A673 (cell line): ENCODE measurements around the gene TCERG1L. TPM values are rescaled to one million over a fixed set of nuclear protein-coding genes. Genes with fewer than 3 reads are reported as not detected.

Experiments used
- BruUV-seq: library from RNA; stranded (reverse); fragments of 400-500 nt; replicated peaks from 2 replicates; lab custom pipeline; 2021; lab: Mats Ljungman, UMichigan
- CTCF ChIA-PET: fragments of 300-600 bp; sonication (Branson Sonifier 250); formaldehyde crosslinking; loops from one replicate; lab custom pipeline; 2022; ENCODE audit warnings: antibody characterized with exemption; lab: Charles Lee
- POLR2A ChIA-PET: fragments of 300-600 bp; sonication (Branson Sonifier 250); formaldehyde crosslinking; loops from one replicate; lab custom pipeline; 2022; ENCODE audit warnings: antibody characterized with exemption; ENCODE audit not compliant: low non-redundant PET; lab: Charles Lee
- DNase-seq: peaks from one replicate; pipeline ENCODE4 v3.0.0-alpha.2; 2015; ENCODE audit warnings: low spot score
- H3K27ac ChIP-seq: fragments of 200-600 bp; sonication (generic); 2 replicates; pipeline ENCODE4 v1.5.1; 2016; ENCODE audit warnings: mixed run types, low read depth, mild to moderate bottlenecking, mixed read lengths, antibody characterized with exemption, low read length; ENCODE audit not compliant: poor library complexity, severe bottlenecking
- H3K27me3 ChIP-seq: fragments of 200-600 bp; sonication (generic); replicated peaks from 2 replicates; pipeline ENCODE4 v1.6.1; 2017; ENCODE audit warnings: mixed run types, low read depth, mild to moderate bottlenecking, mixed read lengths, antibody characterized with exemption, low read length; ENCODE audit not compliant: insufficient read depth, poor library complexity
- H3K36me3 ChIP-seq: fragments of 200-600 bp; sonication (generic); 2 replicates; pipeline ENCODE4 v1.6.1; 2016; ENCODE audit warnings: mixed run types, mild to moderate bottlenecking, mixed read lengths, antibody characterized with exemption, low read length; ENCODE audit not compliant: insufficient read depth, poor library complexity, severe bottlenecking
- H3K4me1 ChIP-seq: fragments of 200-600 bp; sonication (generic); 2 replicates; pipeline ENCODE4 v1.6.1; 2017; ENCODE audit warnings: mixed run types, mild to moderate bottlenecking, mixed read lengths, antibody characterized with exemption, low read length; ENCODE audit not compliant: insufficient read depth, poor library complexity, severe bottlenecking
- H3K4me3 ChIP-seq: fragments of 200-600 bp; sonication (generic); 2 replicates; pipeline ENCODE4 v1.5.1; 2016; ENCODE audit warnings: low read depth, mixed run types, mild to moderate bottlenecking, mixed read lengths, low read length; ENCODE audit not compliant: poor library complexity, severe bottlenecking
- H3K9me3 ChIP-seq: fragments of 200-600 bp; sonication (generic); 2 replicates; pipeline ENCODE4 v1.6.1; 2016; ENCODE audit warnings: mixed run types, low read depth, mild to moderate bottlenecking, mixed read lengths, antibody characterized with exemption, low read length; ENCODE audit not compliant: poor library complexity, severe bottlenecking
- EZH2 ChIP-seq: fragments of 200-600 bp; sonication (generic); IDR thresholded peaks from 2 replicates; pipeline ENCODE4 v1.6.1; 2017; ENCODE audit warnings: borderline replicate concordance, low read depth, mild to moderate bottlenecking, mixed read lengths, antibody characterized with exemption, low read length; ENCODE audit not compliant: poor library complexity, severe bottlenecking
- intact Hi-C: fragments of 100-400 bp; cut with micrococcal nuclease; formaldehyde crosslinking; loops from one replicate; pipeline ENCODE4 v1.10.0; 2022; ENCODE audit not compliant: unreplicated experiment
- total RNA-seq: library from RNA; stranded (reverse); gene quantifications from 2 replicates; pipeline ENCODE4 v1.2.3, GENCODE V29; 2021
- TF ChIP-seq, protein P1 (sequence below): fragments of 300-800, 200-600 bp; sonication (generic); conservative IDR thresholded peaks from 2 replicates; pipeline ENCODE4 v1.5.1; 2017; ENCODE audit warnings: low read depth, mild to moderate bottlenecking, antibody characterized with exemption, low read length, moderate library complexity, mixed read lengths

The TCERG1L gene
- total RNA-seq, 1 experiment from 2014 or later: 16.3 TPM

DNA sequence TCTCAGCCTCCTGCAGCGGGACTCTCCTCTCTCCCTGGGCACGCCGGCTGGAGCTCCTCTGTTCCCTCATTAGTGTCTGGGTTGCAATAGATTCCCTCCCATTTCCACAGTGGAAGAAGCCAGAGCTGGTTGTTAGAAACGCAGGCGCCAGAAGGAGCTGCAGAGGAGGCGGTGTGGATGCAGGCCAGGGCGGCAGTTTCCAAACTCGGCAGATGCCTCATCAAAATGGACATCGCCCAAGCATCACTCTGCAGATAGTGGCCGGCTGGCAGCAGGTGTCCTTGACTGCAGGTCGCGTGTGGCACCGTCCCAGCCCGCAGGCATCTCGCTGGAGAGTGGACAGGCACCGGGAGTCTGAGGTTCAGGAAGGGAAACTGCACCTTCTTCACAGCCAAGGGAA is 201.8 kb downstream of the TCERG1L start:
- BruUV-seq: no TSS peak
- intact Hi-C loops: no loop called here
- Histone ChIP-seq H3K4me3 (no peak overlapping the region), H3K27me3 (no peaks in the 10 kb centered on the region), H3K36me3 (no peaks in the 10 kb centered on the region), H3K27ac (no peak overlapping the region), H3K4me1 (no peaks in the 10 kb centered on the region), H3K9me3 (no peaks in the 10 kb centered on the region)
- no peak for TF ChIP-seq EZH2
- TF ChIP-seq, protein P1, sequence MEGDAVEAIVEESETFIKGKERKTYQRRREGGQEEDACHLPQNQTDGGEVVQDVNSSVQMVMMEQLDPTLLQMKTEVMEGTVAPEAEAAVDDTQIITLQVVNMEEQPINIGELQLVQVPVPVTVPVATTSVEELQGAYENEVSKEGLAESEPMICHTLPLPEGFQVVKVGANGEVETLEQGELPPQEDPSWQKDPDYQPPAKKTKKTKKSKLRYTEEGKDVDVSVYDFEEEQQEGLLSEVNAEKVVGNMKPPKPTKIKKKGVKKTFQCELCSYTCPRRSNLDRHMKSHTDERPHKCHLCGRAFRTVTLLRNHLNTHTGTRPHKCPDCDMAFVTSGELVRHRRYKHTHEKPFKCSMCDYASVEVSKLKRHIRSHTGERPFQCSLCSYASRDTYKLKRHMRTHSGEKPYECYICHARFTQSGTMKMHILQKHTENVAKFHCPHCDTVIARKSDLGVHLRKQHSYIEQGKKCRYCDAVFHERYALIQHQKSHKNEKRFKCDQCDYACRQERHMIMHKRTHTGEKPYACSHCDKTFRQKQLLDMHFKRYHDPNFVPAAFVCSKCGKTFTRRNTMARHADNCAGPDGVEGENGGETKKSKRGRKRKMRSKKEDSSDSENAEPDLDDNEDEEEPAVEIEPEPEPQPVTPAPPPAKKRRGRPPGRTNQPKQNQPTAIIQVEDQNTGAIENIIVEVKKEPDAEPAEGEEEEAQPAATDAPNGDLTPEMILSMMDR: no peak
- ChIA-PET CTCF (no interaction called here), POLR2A (no interaction called here)
- no peak for DNase-seq

DNA sequence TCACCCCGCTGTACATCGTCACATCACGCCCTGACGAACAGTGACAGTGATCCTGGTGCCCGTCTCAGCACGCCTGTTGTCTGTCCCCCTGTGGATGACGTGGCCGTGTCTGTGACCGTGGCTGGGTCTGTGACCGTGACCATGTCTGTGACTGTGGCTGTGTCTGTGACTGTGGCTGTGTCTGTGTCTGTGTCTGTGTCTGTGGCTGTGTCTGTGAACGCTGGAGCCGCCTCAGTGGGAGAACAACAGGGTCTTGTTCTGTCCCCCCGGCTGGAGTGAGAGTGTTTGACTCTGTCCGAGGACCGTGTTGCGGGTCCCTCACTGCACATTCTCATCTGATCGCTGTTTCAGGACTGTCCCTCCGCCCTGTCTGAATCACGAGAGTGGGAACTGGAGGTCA is 202.2 kb downstream of the TCERG1L start:
- Histone ChIP-seq H3K4me1 (no peaks in the 10 kb centered on the region), H3K4me3 (no peak overlapping the region), H3K36me3 (no peaks in the 10 kb centered on the region), H3K27ac (no peak overlapping the region), H3K27me3 (no peaks in the 10 kb centered on the region), H3K9me3 (no peaks in the 10 kb centered on the region)
- no TSS peak for BruUV-seq
- intact Hi-C loops: no loop called here
- POLR2A ChIA-PET: no interaction called here
- no peak for DNase-seq
- CTCF ChIA-PET: no interaction called here
- TF ChIP-seq EZH2: no peak

DNA sequence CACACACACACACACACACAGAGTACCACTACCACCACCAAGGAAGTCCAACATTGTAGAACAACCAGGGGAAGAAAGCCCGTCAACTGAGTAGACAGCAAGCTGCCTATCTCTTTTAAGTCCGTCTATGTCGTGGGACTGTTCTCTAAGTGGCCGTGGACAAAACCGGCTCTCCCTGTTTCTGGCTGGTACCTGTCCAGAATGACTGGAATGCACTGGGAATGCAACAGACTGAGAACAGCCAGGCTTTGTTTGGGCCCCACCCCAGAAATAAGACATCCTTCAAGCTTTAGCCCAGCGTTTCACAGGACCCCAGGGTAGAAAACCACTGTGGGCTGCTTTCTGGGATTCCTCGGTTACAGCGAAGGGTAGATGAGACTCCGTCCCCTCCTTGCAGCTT is 203.6 kb downstream of the TCERG1L start:
- no peak overlapping the region for H3K27ac ChIP-seq
- H3K4me3 ChIP-seq: no peak overlapping the region
- CTCF ChIA-PET: no interaction called here
- intact Hi-C loops: no loop called here
- no peaks in the 10 kb centered on the region for H3K4me1 ChIP-seq
- no TSS peak for BruUV-seq
- POLR2A ChIA-PET: no interaction called here
- H3K27me3 ChIP-seq: no peaks in the 10 kb centered on the region
- H3K36me3 ChIP-seq: no peaks in the 10 kb centered on the region
- no peak for TF ChIP-seq EZH2
- TF ChIP-seq, protein P1: no peak
- H3K9me3 ChIP-seq: no peaks in the 10 kb centered on the region
- DNase-seq: no peak

DNA sequence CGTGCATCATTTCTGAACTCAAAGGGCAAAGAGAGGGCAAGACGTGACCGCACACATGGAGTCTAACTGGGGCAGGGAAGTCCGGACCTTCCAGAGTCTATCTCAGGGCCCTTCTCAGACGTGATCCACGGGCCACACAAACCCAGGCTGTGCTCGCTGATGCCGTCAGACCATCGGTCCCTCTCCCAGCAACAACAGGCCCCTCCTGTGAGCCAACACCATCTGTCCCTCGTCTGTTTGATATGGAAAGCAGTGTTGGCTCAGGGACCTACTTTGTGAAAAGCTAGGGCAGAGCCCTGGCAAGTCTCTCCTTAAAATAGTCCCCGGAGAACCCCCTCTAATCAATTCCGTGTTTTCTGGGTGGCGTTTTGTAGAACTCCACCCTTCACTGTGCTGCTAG is 208.8 kb downstream of the TCERG1L start:
- TF ChIP-seq EZH2: no peak
- TF ChIP-seq, protein P1: no peak
- no TSS peak for BruUV-seq
- CTCF ChIA-PET: no interaction called here
- no peak overlapping the region for H3K27ac ChIP-seq
- no peaks in the 10 kb centered on the region for H3K4me1 ChIP-seq
- H3K27me3 ChIP-seq: no peaks in the 10 kb centered on the region
- H3K4me3 ChIP-seq: no peak overlapping the region
- intact Hi-C loops: no loop called here
- DNase-seq: no peak
- no peaks in the 10 kb centered on the region for H3K36me3 ChIP-seq
- POLR2A ChIA-PET: no interaction called here
- no peaks in the 10 kb centered on the region for H3K9me3 ChIP-seq
